Right cardiac atrium (tissue), 5 donors: Measurements from ENCODE around the gene NOD2. TPM values are rescaled to one million over a fixed set of nuclear protein-coding genes. Genes with fewer than 3 reads are reported as not detected.

Experiments used
- ATAC-seq, 2 donors: fragments of 200-7000 bp; cut with Tn5 transposase; one replicate each; pipeline versions ENCODE4 v1.8.0 to v1.9.1; 2020; ENCODE audit warnings: moderate library complexity in 2 of 2, mild to moderate bottlenecking in 1 of 2
- DNase-seq, 3 donors: peaks; one replicate each; pipeline ENCODE4 v3.0.0-alpha.2; 2020
- H3K27ac ChIP-seq: one replicate; pipeline ENCODE4 v1.5.1; 2013; ENCODE audit warnings: mild to moderate bottlenecking, low read length, control low read depth, moderate library complexity
- H3K27me3 ChIP-seq: one replicate; pipeline ENCODE4 v1.6.1; 2013; ENCODE audit not compliant: control insufficient read depth, insufficient read depth
- H3K4me1 ChIP-seq: one replicate; pipeline ENCODE4 v1.6.1; 2013; ENCODE audit warnings: low read length; ENCODE audit not compliant: control insufficient read depth, insufficient read depth
- H3K4me3 ChIP-seq: one replicate; pipeline ENCODE4 v1.5.1; 2013; ENCODE audit warnings: low read length, control low read depth
- H3K9me3 ChIP-seq: one replicate; pipeline ENCODE4 v1.6.1; 2013; ENCODE audit warnings: low read length; ENCODE audit not compliant: control insufficient read depth
- WGBS: extraction: QIAGEN DNeasy Blood & Tissue Kit; methylation state at CpG from one replicate; pipeline ENCODE4 v1.1.7; 2013; 5-methylcytosine and 5-hydroxymethylcytosine counted together
- intact Hi-C, 4 donors: fragments of 100-400 bp; cut with DNase I; formaldehyde crosslinking; loops; one replicate each; pipeline versions ENCODE4 v1.11.0 to v1.14.0; 2022 to 2023
- polyA plus RNA-seq: library from polyadenylated mRNA; stranded (reverse); fragments of 200-250 nt; gene quantifications from one replicate; pipeline ENCODE4 v1.2.3, GENCODE V29; 2013
- total RNA-seq, 4 donors: library from RNA; stranded (reverse); fragmentation: NEBNext Ultra II Directional; extraction: Animal tissue kit (Norgen Biotek cat#: 25700); gene quantifications; one replicate each; pipeline ENCODE4 v1.2.1, GENCODE V29; 2021
- donor health status: healthy with polysubstance abuse.
- donor health status: DM: no; HTN: yes; CAD: no.
- donor health status: DM: no; HTN: no; CAD: no.
- donor health status: DM: no; HTN: yes; CAD: no; lungs with severe emphysema.
- donor health status: DM: yes; HTN: yes; CAD: no.

The NOD2 gene
- total and polyA plus RNA-seq, 5 donors: 0.52 to 1.5 (median 0.82) TPM

GRCh38 chr16:50679676-50680555 lies 13.5 kb upstream of the NOD2 start:
- H3K27me3 ChIP-seq: no peaks in the 10 kb centered on the region
- ATAC-seq (no peak), DNase-seq (no peak)
- no peaks in the 10 kb centered on the region for H3K4me1 ChIP-seq
- H3K27ac ChIP-seq: no peak overlapping the region
- H3K4me3 ChIP-seq: no peak overlapping the region
- H3K9me3 ChIP-seq: no peaks in the 10 kb centered on the region
- 83% methylated on average over 6 of the region's 6 CpGs for WGBS
- intact Hi-C loops: loop anchor here in 2 of 4 donors (10.0 kb wide), 1 partner anchor 125 kb away; no protein-coding TSS in a partner anchor

DNA sequence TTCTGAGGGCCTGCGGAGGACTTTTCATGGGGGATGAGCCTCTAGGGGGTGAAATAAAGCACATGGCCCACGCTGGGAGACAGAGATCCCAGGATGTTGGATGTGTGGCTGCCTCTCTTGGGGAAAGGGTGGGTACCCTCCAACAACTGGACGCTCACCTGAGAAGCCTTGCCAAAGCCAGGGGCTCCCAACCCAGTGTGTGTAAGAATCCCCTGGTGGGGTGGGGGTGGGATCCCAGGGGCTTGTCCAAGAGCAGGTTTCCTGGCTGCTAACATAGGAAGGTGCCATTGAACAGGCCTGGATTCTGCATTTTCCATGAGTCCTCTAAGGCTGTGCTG lies 12.9 kb upstream of the NOD2 start:
- no peaks in the 10 kb centered on the region for H3K27me3 ChIP-seq
- WGBS: 86% methylated on average over 3 of the region's 3 CpGs
- H3K4me3 ChIP-seq: peak overlapping the region; percentile 21
- intact Hi-C loops: loop anchor here in 1 of 4 donors (10.0 kb wide), 1 partner anchor 124 kb away; no protein-coding TSS in a partner anchor
- H3K9me3 ChIP-seq: no peaks in the 10 kb centered on the region
- H3K4me1 ChIP-seq: no peaks in the 10 kb centered on the region
- no peak overlapping the region for H3K27ac ChIP-seq
- ATAC-seq (no peak), DNase-seq (no peak)

DNA sequence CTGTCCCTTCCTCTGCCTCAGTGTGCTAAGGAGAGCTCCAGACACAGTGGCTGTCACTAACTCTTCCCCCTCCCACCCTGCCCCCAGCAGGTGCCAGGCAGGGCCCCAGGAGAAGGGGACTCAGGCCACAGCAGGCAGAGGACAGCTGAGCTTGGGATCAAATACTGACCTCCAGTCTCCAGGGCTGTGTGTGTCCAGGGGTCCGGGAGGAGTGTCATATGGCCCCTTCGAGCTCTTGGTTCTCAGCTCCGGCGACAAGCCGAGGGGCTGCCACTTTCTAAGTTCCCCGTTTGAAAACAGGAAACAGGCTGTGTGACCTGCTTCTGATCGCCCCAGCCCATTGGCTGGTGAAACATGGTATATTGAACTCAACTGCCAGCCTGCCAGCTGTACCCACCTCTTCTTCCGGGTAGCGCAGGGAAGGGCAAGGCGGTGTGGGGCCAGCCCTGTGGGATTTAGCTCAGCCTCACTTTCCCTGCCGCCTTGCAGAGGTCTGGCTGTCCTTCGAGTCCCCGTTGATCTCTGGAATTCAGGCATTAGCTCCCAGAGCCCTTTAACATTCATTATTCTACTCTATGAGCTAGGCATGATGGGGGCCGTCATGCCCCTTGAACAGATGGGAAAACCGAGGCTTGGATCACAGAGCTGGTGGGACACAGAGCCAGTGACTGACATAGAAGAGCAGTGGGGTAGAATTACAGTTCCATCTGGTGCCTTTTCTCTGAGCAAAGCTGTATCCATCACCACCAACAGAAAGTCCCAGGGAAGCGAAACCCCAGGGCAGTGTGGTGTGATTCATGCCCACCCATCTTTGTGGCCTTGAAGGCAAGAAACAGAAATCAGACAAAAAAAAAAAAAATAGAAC lies 12.2 kb upstream of the NOD2 start, which contains the start of gene SNX20:
TSS of gene SNX20 (minus strand) at position 292 of the 865 bp plus-strand sequence. CDS start 3,786 bp downstream, outside the sequence.
- Histone ChIP-seq H3K4me1 (no peaks in the 10 kb centered on the region), H3K4me3 (peak within 1 kb of the TSS; percentile 21), H3K9me3 (no peaks in the 10 kb centered on the region), H3K27me3 (no peaks in the 10 kb centered on the region), H3K27ac (no peak within 1 kb of the TSS)
- ATAC-seq (peak in 1 of 2 donors; percentile 45), DNase-seq (peak in 1 of 3 donors; percentile 75)
- 70% methylated on average over 16 of the region's 16 CpGs for WGBS
- intact Hi-C loops: loop anchor here in 1 of 4 donors (10.0 kb wide), 1 partner anchor 124 kb away; no protein-coding TSS in a partner anchor

DNA sequence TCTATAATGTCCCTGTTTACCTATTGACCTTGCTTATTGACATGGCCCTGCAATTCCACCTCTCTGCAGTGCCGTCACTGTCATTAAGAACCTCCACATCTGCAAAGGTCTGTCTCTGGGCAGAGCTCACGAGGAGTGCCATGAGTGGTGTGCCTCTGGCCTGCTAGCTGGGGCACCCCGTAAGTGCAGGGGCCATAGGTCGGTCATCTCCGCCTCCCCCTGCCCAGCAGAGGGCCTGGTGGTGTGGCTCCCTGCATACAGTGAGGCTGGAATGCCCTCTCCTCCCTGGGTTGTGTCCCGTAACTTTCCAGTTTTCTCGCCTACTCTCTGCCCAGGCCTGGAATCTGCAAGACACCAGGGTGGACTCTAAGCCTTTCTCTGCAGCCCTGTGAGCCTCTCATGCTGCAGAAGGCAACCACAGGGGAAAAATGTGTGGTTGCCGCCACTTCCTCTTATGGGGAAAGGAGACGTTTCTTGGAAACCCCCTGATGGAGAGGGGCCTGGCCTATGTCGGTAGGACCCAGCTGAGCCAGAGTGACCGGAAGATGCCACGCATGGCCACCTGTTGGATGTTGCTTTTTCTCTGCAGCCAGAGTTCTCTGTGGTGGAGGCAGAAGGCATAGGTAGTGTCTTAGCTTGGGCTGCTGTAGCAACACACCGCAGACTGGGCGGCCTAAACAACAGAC lies 9.6 kb upstream of the NOD2 start:
- no peak for DNase-seq
- 75% methylated on average over 14 of the region's 14 CpGs for WGBS
- H3K27me3 ChIP-seq: no peaks in the 10 kb centered on the region
- H3K4me3 ChIP-seq: no peak overlapping the region
- H3K9me3 ChIP-seq: no peaks in the 10 kb centered on the region
- intact Hi-C loops: loop anchor here in 1 of 4 donors (10.0 kb wide), 1 partner anchor 121 kb away; no protein-coding TSS in a partner anchor
- no peak overlapping the region for H3K27ac ChIP-seq
- peaks cover 2% of the 10 kb centered on the region for H3K4me1 ChIP-seq
- ATAC-seq: peak; percentile 18 to 26

DNA sequence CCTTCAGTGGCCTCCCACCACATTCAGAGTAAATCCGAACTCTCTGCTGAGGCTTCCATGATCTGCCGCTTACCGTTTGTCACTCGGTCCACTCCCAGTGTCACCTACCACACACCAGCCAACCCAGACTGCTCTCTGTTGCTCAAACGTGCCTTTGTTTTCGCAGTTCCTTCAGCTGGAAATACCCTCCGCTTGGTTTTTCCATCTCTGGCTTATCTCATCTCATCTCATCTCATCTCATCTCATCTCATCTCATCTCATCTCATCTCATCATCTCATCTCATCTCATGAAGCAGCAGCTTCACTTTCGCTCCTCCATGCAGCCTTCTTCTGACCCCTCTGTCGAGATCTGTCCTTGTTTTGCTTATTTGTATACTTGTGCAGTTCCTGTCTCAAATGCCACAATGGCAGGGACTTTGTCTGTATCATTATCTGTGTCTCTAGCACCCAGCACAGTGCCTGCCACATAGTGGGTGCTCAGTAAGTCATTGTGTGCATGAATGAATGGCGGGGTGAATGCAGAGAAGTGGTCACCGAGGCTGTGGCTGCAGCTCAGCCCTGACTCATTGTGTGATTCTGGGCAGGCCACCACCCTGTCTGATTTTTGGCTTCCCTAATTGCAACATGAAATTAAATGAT lies 8.5 kb upstream of the NOD2 start:
- peak in 1 of 2 donors; percentile 40 for ATAC-seq
- no peak overlapping the region for H3K4me3 ChIP-seq
- WGBS: 84% methylated on average over 11 of the region's 11 CpGs
- no peaks in the 10 kb centered on the region for H3K27me3 ChIP-seq
- H3K27ac ChIP-seq: no peak overlapping the region
- intact Hi-C loops: loop anchor here in 1 of 4 donors (10.0 kb wide), 1 partner anchor 120 kb away; no protein-coding TSS in a partner anchor
- H3K4me1 ChIP-seq: peaks cover 2% of the 10 kb centered on the region
- H3K9me3 ChIP-seq: no peaks in the 10 kb centered on the region
- no peak for DNase-seq

DNA sequence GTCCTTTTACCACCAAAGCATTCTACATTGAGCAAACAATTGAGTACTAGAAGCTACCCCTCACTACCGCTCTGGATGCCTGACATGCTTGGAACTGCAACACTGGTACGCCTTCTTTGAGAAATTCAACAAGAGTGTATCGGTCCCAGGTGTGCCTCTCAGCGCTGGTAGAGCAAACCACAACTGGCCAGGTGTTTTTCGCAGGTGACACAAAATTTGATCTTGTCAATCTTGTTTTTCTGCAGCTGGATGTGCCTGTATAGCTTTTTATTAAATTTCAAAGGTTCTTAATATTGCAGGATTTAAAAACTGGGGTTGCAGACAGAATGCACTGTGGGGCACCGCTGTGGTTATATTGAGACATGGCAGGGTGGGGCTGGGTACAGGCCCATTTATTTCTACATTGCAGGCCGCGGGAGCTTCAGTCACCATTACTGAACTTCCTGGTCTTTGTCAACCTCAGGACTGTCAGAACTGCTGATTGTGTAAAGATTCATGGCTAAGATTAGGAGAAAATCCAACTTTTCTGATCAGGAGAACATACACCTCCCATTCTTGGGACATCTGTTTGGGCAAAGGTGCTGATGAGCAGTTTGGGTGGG lies 7.8 kb upstream of the NOD2 start:
- ATAC-seq (peak; percentile 43 to 55), DNase-seq (peak in 1 of 3 donors; percentile 73)
- Histone ChIP-seq H3K9me3 (no peaks in the 10 kb centered on the region), H3K4me1 (peaks cover 2% of the 10 kb centered on the region), H3K4me3 (no peak overlapping the region), H3K27ac (no peak overlapping the region), H3K27me3 (no peaks in the 10 kb centered on the region)
- 84% methylated on average over 8 of the region's 8 CpGs for WGBS
- intact Hi-C loops: loop anchor here in 1 of 4 donors (10.0 kb wide), 1 partner anchor 119 kb away; no protein-coding TSS in a partner anchor

DNA sequence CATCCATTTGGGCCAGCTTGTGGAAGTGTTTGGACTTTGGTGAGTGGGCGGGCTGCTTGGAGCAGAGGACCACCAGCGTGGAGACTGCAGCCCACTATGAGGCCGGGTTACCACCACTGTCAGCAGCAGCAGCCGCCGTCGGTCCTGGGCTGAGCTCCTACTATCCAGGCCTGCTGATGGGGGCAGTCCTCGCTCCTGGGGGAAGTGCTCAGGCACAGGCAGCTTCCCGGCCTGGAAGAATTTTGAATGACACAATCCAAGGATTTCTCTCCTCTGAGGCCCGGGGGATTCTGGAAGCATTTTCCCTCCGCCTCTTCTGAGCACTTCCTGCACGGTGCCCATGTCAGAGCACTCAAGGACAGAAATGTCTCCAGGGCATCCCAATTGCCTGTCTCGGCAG lies 5.3 kb upstream of the NOD2 start:
- WGBS: 36% methylated on average over 12 of the region's 12 CpGs
- Histone ChIP-seq H3K9me3 (no peaks in the 10 kb centered on the region), H3K27ac (no peak overlapping the region), H3K27me3 (no peaks in the 10 kb centered on the region), H3K4me3 (no peak overlapping the region), H3K4me1 (peaks cover 2% of the 10 kb centered on the region)
- DNase-seq (no peak), ATAC-seq (no peak)
- intact Hi-C loops: loop anchor here in 1 of 4 donors (10.0 kb wide), 1 partner anchor 117 kb away; no protein-coding TSS in a partner anchor

- WGBS: 82% methylated on average over 3 of the region's 3 CpGs
- no peak for ATAC-seq
- Histone ChIP-seq H3K27ac (no peak overlapping the region), H3K9me3 (no peaks in the 10 kb centered on the region), H3K4me1 (peaks cover 2% of the 10 kb centered on the region), H3K27me3 (no peaks in the 10 kb centered on the region), H3K4me3 (no peak overlapping the region)
- intact Hi-C loops: loop anchor here in 1 of 4 donors (10.0 kb wide), 1 partner anchor 116 kb away; no protein-coding TSS in a partner anchor
- DNase-seq: no peak
Measured at GRCh38 chr16:50688867-50689266, 4.5 kb upstream of the NOD2 start.

- Histone ChIP-seq H3K27ac (no peak overlapping the region), H3K27me3 (no peaks in the 10 kb centered on the region), H3K4me3 (no peak overlapping the region), H3K9me3 (no peaks in the 10 kb centered on the region), H3K4me1 (peaks cover 2% of the 10 kb centered on the region)
- 95% methylated on average over 2 of the region's 2 CpGs for WGBS
- intact Hi-C loops: no loop called here
- ATAC-seq: no peak
- DNase-seq: no peak
Measured at GRCh38 chr16:50690177-50690576, 3.2 kb upstream of the NOD2 start.

GRCh38 chr16:50692644-50692998 lies 785 bp upstream of the NOD2 start:
- intact Hi-C loops: no loop called here
- no peak for ATAC-seq
- no peak overlapping the region for H3K27ac ChIP-seq

More at GRCh38 chr16:50692644-50692998, 785 bp upstream of the NOD2 start:
- Histone ChIP-seq H3K4me1 (peaks cover 12% of the 10 kb centered on the region), H3K27me3 (no peaks in the 10 kb centered on the region), H3K9me3 (no peaks in the 10 kb centered on the region), H3K4me3 (no peak overlapping the region)
- WGBS: 85% methylated on average over 4 of the region's 4 CpGs
- no peak for DNase-seq
